A549 treated with RU486 at 1 μM for 4 hours (cell line): ENCODE measurements around the gene TXNRD1. TPM values are rescaled to one million over a fixed set of nuclear protein-coding genes. Genes with fewer than 3 reads are reported as not detected.

Experiments used
- total RNA-seq: library from RNA; stranded (reverse); fragments of 200-300 nt; extraction: Qiagen RNA extraction; gene quantifications from 5 replicates; pipeline ENCODE4 v1.2.3, GENCODE V29; 2022; ENCODE audit warnings: low read depth

The TXNRD1 gene
- 1,004 to 1,355 TPM (median 1,133 TPM) in 5 replicates for total RNA-seq

GRCh38 chr12:104215638-104216297 lies at the start of gene TXNRD1:
Gene TXNRD1 (plus strand): TSS chr12:104215779. CDS start chr12:104215803, 24 bp downstream.

GRCh38 chr12:104303538-104304151 lies 88.1 kb downstream of the TXNRD1 start, which contains the start of gene EID3:
Gene EID3 (plus strand): TSS chr12:104303739. CDS start chr12:104303935, 196 bp downstream.

Other genes starting within 250 kb of the TXNRD1 start
- gene TDG, start 249.9 kb upstream of the TXNRD1 start, total RNA-seq = 20.0 to 35.6 TPM (median 28.3 TPM) in 5 replicates
- 0.18 to 0.74 TPM (median 0.30 TPM) in 4 of 5 replicates, not detected in the other for gene GLT8D2, start 165.6 kb upstream of the TXNRD1 start, total RNA-seq
- gene HCFC2, start 151.2 kb upstream of the TXNRD1 start, total RNA-seq = 2.8 to 4.9 TPM (median 4.6 TPM) in 5 replicates
- 16.7 to 32.6 TPM (median 28.6 TPM) in 5 replicates for gene NFYB, start 77.6 kb upstream of the TXNRD1 start, total RNA-seq
- gene EID3, start 88.0 kb downstream of the TXNRD1 start, total RNA-seq = 7.2 to 8.7 TPM (median 8.2 TPM) in 5 replicates
- 25.1 to 40.1 TPM (median 33.7 TPM) in 5 replicates for gene CHST11, start 241.2 kb downstream of the TXNRD1 start, total RNA-seq